GM12878 (cell line): ENCODE measurements around the gene CEBPE.

Source experiments
- ATF7 ChIP-seq: fragments of 450-650 bp; IDR thresholded peaks from 2 replicates; pipeline ENCODE4 v1.6.1; 2016; ENCODE audit warnings: low read depth, mild to moderate bottlenecking
- CBX5 ChIP-seq: sonication (generic); IDR thresholded peaks from 2 replicates; pipeline ENCODE4 v1.6.1; 2016; ENCODE audit warnings: low read depth, moderate library complexity, mild to moderate bottlenecking, inconsistent platforms
- E2F4 ChIP-seq: IDR thresholded peaks from 2 replicates; pipeline ENCODE4 v1.6.1; 2012; ENCODE audit warnings: low read depth, low read length, improper control_type of control experiment
- EGR1 ChIP-seq, 2 experiments: IDR thresholded peaks; 1 replicate in 1 of 2; 2 replicates in 1 of 2; pipeline ENCODE4 v1.6.1; 2011 to 2012; ENCODE audit warnings: low read depth in 2 of 2, low read length in 2 of 2, borderline replicate concordance in 1 of 2, mild to moderate bottlenecking in 1 of 2, moderate library complexity in 1 of 2
- FOXM1 ChIP-seq: IDR thresholded peaks from 2 replicates; pipeline ENCODE4 v1.6.1; 2012; ENCODE audit warnings: low read depth, mild to moderate bottlenecking, inconsistent platforms, low read length, moderate library complexity
- HDAC6 ChIP-seq: fragments of 200-600 bp; sonication (generic); IDR thresholded peaks from one replicate; pipeline ENCODE4 v1.8.0; 2017; ENCODE audit warnings: antibody characterized with exemption; ENCODE audit not compliant: unreplicated experiment
- MXI1 ChIP-seq: fragments of 150-350 bp; IDR thresholded peaks from 2 replicates; pipeline ENCODE4 v1.6.1; 2011; ENCODE audit warnings: low read depth, mild to moderate bottlenecking, inconsistent platforms, low read length, improper control_type of control experiment
- MYC ChIP-seq: IDR thresholded peaks from 2 replicates; pipeline ENCODE4 v1.6.1; 2011; ENCODE audit warnings: mild to moderate bottlenecking, low read length, moderate library complexity, inconsistent platforms; ENCODE audit not compliant: insufficient read depth, insufficient replicate concordance, insufficient read length, severe bottlenecking
- NR2C2 ChIP-seq: IDR thresholded peaks from 2 replicates; pipeline ENCODE4 v1.6.1; 2011; ENCODE audit warnings: borderline replicate concordance, low read depth; ENCODE audit not compliant: control insufficient read depth, insufficient read length
- NR2F1 ChIP-seq: fragments of 450-650 bp; conservative IDR thresholded peaks from 2 replicates; pipeline ENCODE4 v1.6.1; 2017; ENCODE audit warnings: mild to moderate bottlenecking
- RCOR1 ChIP-seq: conservative IDR thresholded peaks from 2 replicates; pipeline ENCODE4 v1.6.1; 2012; ENCODE audit warnings: low read depth, low read length, improper control_type of control experiment
- TCF12 ChIP-seq: IDR thresholded peaks from 2 replicates; pipeline ENCODE4 v1.6.1; 2011; ENCODE audit warnings: low read depth, mild to moderate bottlenecking, low read length
- TF ChIP-seq, protein P1 (sequence below), 3 experiments: IDR thresholded peaks in 2 of 3; conservative IDR thresholded peaks in 1 of 3; 2 replicates each; pipeline ENCODE4 v1.5.1; 2011; ENCODE audit warnings: low read depth in 3 of 3, low read length in 3 of 3, mild to moderate bottlenecking in 3 of 3, control low read depth in 2 of 3, moderate library complexity in 2 of 3, inconsistent platforms in 1 of 3, mixed read lengths in 1 of 3; ENCODE audit not compliant: control insufficient read depth in 2 of 3, insufficient read depth in 1 of 3; ENCODE audit errors: extremely low read depth in 1 of 3
- TF ChIP-seq, protein P2 (sequence below): fragments of 450-650 bp; IDR thresholded peaks from 2 replicates; pipeline ENCODE4 v1.6.1; 2017; ENCODE audit warnings: mild to moderate bottlenecking, low read depth, inconsistent platforms; ENCODE audit not compliant: poor library complexity, severe bottlenecking

GRCh38 chr14:23160924-23161522 is 42.0 kb upstream of the CEBPE start:
- no peak for TF ChIP-seq E2F4
- TF ChIP-seq MYC = no peak
- TF ChIP-seq, protein P1, sequence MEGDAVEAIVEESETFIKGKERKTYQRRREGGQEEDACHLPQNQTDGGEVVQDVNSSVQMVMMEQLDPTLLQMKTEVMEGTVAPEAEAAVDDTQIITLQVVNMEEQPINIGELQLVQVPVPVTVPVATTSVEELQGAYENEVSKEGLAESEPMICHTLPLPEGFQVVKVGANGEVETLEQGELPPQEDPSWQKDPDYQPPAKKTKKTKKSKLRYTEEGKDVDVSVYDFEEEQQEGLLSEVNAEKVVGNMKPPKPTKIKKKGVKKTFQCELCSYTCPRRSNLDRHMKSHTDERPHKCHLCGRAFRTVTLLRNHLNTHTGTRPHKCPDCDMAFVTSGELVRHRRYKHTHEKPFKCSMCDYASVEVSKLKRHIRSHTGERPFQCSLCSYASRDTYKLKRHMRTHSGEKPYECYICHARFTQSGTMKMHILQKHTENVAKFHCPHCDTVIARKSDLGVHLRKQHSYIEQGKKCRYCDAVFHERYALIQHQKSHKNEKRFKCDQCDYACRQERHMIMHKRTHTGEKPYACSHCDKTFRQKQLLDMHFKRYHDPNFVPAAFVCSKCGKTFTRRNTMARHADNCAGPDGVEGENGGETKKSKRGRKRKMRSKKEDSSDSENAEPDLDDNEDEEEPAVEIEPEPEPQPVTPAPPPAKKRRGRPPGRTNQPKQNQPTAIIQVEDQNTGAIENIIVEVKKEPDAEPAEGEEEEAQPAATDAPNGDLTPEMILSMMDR (IDR thresholded peaks at IDR 0.05 in 2 of 3, conservative IDR thresholded peaks at IDR 0.05 in 1 of 3; ENCODE audit: control insufficient read depth in 2 of 3, extremely low read depth in 1 of 3, insufficient read depth in 1 of 3, low read depth in 3 of 3, low read length in 3 of 3) = no peak
- TF ChIP-seq TCF12 = no peak
- no peak for TF ChIP-seq RCOR1
- TF ChIP-seq, protein P2, sequence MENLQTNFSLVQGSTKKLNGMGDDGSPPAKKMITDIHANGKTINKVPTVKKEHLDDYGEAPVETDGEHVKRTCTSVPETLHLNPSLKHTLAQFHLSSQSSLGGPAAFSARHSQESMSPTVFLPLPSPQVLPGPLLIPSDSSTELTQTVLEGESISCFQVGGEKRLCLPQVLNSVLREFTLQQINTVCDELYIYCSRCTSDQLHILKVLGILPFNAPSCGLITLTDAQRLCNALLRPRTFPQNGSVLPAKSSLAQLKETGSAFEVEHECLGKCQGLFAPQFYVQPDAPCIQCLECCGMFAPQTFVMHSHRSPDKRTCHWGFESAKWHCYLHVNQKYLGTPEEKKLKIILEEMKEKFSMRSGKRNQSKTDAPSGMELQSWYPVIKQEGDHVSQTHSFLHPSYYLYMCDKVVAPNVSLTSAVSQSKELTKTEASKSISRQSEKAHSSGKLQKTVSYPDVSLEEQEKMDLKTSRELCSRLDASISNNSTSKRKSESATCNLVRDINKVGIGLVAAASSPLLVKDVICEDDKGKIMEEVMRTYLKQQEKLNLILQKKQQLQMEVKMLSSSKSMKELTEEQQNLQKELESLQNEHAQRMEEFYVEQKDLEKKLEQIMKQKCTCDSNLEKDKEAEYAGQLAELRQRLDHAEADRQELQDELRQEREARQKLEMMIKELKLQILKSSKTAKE = no peak
- TF ChIP-seq NR2F1 = no peak
- no peak for TF ChIP-seq NR2C2
- TF ChIP-seq EGR1 (IDR thresholded peaks at IDR 0.05; ENCODE audit: borderline replicate concordance in 1 of 2, low read depth in 2 of 2, low read length in 2 of 2) = no peak
- TF ChIP-seq FOXM1 = no peak
- no peak for TF ChIP-seq MXI1
- TF ChIP-seq CBX5 = no peak
- no peak for TF ChIP-seq ATF7
- TF ChIP-seq HDAC6 = no peak
